CD4-positive, alpha-beta T cell (primary cell): ENCODE data around the gene DPP8. TPM values are rescaled to one million over a fixed set of nuclear protein-coding genes. Genes with fewer than 3 reads are reported as not detected.

Experiments
- ATAC-seq: fragments of 200-7000 bp; cut with Tn5 transposase; one replicate; pipeline ENCODE4 v1.10.0; 2022; ENCODE audit warnings: mild to moderate bottlenecking; ENCODE audit not compliant: poor library complexity
- CTCF ChIA-PET: fragments of 350-600 bp; sonication (Branson Sonifier 250); formaldehyde crosslinking; loops from one replicate; lab custom pipeline; 2021; ENCODE audit warnings: antibody characterized with exemption, inconsistent platforms; lab: Charles Lee
- POLR2A ChIA-PET: fragments of 350-600 bp; sonication (Branson Sonifier 250); formaldehyde crosslinking; loops from one replicate; lab custom pipeline; 2021; ENCODE audit warnings: antibody characterized with exemption, inconsistent platforms; lab: Charles Lee
- DNase-seq, 14 experiments: peaks; one replicate each; pipeline ENCODE4 v3.0.0-alpha.2; 2013 to 2020; ENCODE audit warnings: mixed read lengths in 2 of 14
- H3K27ac ChIP-seq, 2 donors: one replicate each; pipeline versions ENCODE4 v1.5.1 to v1.7.0; 2013; ENCODE audit warnings: low read length in 2 of 2, low read depth in 1 of 2, mild to moderate bottlenecking in 1 of 2
- H3K27me3 ChIP-seq, 2 experiments: 1 replicate in 1 of 2; 2 replicates in 1 of 2; pipeline versions ENCODE4 v1.6.1 to v1.7.0; 2013; ENCODE audit warnings: low read length in 2 of 2, control low read depth in 1 of 2, mild to moderate bottlenecking in 1 of 2, moderate library complexity in 1 of 2; ENCODE audit not compliant: insufficient read depth in 2 of 2, control insufficient read depth in 1 of 2
- H3K36me3 ChIP-seq: one replicate; pipeline ENCODE4 v1.6.1; 2013; ENCODE audit warnings: low read length, control low read depth; ENCODE audit not compliant: insufficient read depth
- H3K4me1 ChIP-seq: one replicate; pipeline ENCODE4 v1.6.1; 2013; ENCODE audit warnings: low read length, control low read depth; ENCODE audit not compliant: insufficient read depth
- H3K4me3 ChIP-seq: one replicate; pipeline ENCODE4 v1.5.1; 2013; ENCODE audit warnings: mild to moderate bottlenecking, low read length, moderate library complexity
- H3K9me3 ChIP-seq, 2 experiments: 1 replicate in 1 of 2; 2 replicates in 1 of 2; pipeline versions ENCODE4 v1.6.1 to v1.7.0; 2013; ENCODE audit warnings: low read length in 2 of 2, mild to moderate bottlenecking in 2 of 2, control low read depth in 1 of 2, moderate library complexity in 1 of 2; ENCODE audit not compliant: control insufficient read depth in 1 of 2, insufficient read depth in 1 of 2
- H3K27ac Mint-ChIP-seq: one replicate; pipeline ENCODE4 v1.8.0; 2020; ENCODE audit warnings: mixed read lengths
- H3K27me3 Mint-ChIP-seq: one replicate; pipeline ENCODE4 v1.8.0; 2021; ENCODE audit warnings: mixed read lengths
- H3K36me3 Mint-ChIP-seq: one replicate; pipeline ENCODE4 v1.8.0; 2021; ENCODE audit warnings: low read depth, mixed read lengths
- H3K4me1 Mint-ChIP-seq: one replicate; pipeline ENCODE4 v1.8.0; 2021; ENCODE audit warnings: low read depth, mixed read lengths
- H3K4me3 Mint-ChIP-seq: one replicate; pipeline ENCODE4 v1.8.0; 2020; ENCODE audit warnings: mild to moderate bottlenecking, mixed read lengths
- H3K9me3 Mint-ChIP-seq: one replicate; pipeline ENCODE4 v1.8.0; 2020; ENCODE audit warnings: mixed read lengths
- intact Hi-C, 2 experiments: fragments of 100-400 bp; cut with DNase I in 1 of 2; cut with micrococcal nuclease in 1 of 2; formaldehyde crosslinking; loops; one replicate each; pipeline versions ENCODE4 v1.15.1 to v1.9.0; 2023 to 2025; cut with DNase I, micrococcal nuclease
- total RNA-seq, 174 experiments: library from RNA in 2 of 174; stranded (reverse) in 2 of 174; gene quantifications; one replicate each; pipeline ENCODE4 v1.2.3 and lab custom pipeline; 2021 to 2026
- TF ChIP-seq, protein P1 (sequence below): fragments of 200-600 bp; IDR thresholded peaks from one replicate; pipeline ENCODE4 v1.8.0; 2022; ENCODE audit warnings: antibody characterized with exemption, mild to moderate bottlenecking

The DPP8 gene
- total RNA-seq, 2 experiments from 2014 or later = 41.2 to 45.4 TPM

DNA sequence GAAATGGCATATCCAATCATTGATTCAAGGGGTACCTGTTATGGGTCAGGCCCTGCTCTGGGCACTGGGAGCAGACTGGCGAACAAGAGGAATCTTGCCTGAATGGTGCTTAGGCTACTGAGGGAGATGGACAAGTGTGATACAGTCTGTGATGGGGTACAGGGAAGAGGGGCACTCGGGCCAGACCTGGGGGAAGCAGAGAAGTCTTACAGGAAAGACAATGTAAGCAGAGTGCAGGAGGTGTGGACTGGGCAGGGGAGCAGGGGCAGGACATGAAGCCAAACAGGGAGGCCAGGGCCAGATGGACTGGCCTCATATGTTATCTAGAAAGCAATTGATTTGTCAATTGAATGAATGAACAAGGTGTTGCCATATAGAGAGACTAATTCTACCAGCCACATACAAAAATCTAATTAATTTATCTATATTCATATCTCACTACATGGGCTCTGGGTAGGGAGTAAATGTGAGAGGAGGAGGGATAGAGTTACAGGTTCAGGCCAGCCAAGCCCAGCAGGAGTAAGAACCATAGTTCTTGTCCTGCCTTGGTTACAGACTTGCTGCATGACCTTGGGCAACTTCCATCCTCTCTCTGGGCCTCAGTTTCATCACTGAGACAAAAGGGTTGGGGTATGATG is 91.2 kb downstream of the DPP8 start:
- H3K27ac ChIP-seq = no peak overlapping the region
- CTCF ChIA-PET = no interaction called here

GRCh38 chr15:65424683-65425082 is 92.8 kb downstream of the DPP8 start:
- no peak for ATAC-seq
- no peak for DNase-seq
- no peaks in the 10 kb centered on the region for H3K36me3 ChIP-seq
- H3K4me1 ChIP-seq = peaks cover 17% of the 10 kb centered on the region
- ChIA-PET POLR2A (no interaction called here), CTCF (no interaction called here)
- Mint-ChIP-seq H3K9me3 (no peaks in the 10 kb centered on the region), H3K36me3 (no peaks in the 10 kb centered on the region), H3K4me1 (peaks cover 16% of the 10 kb centered on the region), H3K27me3 (peaks cover 57% of the 10 kb centered on the region), H3K4me3 (no peak overlapping the region), H3K27ac (no peak overlapping the region)
- peaks cover 0 to 3% of the 10 kb centered on the region in 2 experiments for H3K9me3 ChIP-seq
- no peak overlapping the region for H3K27ac ChIP-seq
- peaks cover 25 to 50% of the 10 kb centered on the region in 2 experiments for H3K27me3 ChIP-seq
- no peak overlapping the region for H3K4me3 ChIP-seq
- TF ChIP-seq, protein P1, sequence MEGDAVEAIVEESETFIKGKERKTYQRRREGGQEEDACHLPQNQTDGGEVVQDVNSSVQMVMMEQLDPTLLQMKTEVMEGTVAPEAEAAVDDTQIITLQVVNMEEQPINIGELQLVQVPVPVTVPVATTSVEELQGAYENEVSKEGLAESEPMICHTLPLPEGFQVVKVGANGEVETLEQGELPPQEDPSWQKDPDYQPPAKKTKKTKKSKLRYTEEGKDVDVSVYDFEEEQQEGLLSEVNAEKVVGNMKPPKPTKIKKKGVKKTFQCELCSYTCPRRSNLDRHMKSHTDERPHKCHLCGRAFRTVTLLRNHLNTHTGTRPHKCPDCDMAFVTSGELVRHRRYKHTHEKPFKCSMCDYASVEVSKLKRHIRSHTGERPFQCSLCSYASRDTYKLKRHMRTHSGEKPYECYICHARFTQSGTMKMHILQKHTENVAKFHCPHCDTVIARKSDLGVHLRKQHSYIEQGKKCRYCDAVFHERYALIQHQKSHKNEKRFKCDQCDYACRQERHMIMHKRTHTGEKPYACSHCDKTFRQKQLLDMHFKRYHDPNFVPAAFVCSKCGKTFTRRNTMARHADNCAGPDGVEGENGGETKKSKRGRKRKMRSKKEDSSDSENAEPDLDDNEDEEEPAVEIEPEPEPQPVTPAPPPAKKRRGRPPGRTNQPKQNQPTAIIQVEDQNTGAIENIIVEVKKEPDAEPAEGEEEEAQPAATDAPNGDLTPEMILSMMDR = no peak
- intact Hi-C loops = no loop called here

More for the DNA sequence above, 91.2 kb downstream of the DPP8 start:
- Histone ChIP-seq H3K4me3 (no peak overlapping the region), H3K9me3 (peaks cover 0 to 3% of the 10 kb centered on the region in 2 experiments), H3K27me3 (peaks cover 17 to 37% of the 10 kb centered on the region in 2 experiments), H3K36me3 (no peaks in the 10 kb centered on the region), H3K4me1 (peaks cover 12% of the 10 kb centered on the region)
- POLR2A ChIA-PET = no interaction called here
- intact Hi-C loops = no loop called here
- TF ChIP-seq, protein P1 = no peak
- no peaks in the 10 kb centered on the region for H3K36me3 Mint-ChIP-seq
- ATAC-seq (no peak), DNase-seq (no peak)
- H3K4me1 Mint-ChIP-seq = peaks cover 16% of the 10 kb centered on the region
- no peak overlapping the region for H3K4me3 Mint-ChIP-seq
- H3K9me3 Mint-ChIP-seq = no peaks in the 10 kb centered on the region
- H3K27me3 Mint-ChIP-seq = peaks cover 45% of the 10 kb centered on the region
- no peak overlapping the region for H3K27ac Mint-ChIP-seq

DNA sequence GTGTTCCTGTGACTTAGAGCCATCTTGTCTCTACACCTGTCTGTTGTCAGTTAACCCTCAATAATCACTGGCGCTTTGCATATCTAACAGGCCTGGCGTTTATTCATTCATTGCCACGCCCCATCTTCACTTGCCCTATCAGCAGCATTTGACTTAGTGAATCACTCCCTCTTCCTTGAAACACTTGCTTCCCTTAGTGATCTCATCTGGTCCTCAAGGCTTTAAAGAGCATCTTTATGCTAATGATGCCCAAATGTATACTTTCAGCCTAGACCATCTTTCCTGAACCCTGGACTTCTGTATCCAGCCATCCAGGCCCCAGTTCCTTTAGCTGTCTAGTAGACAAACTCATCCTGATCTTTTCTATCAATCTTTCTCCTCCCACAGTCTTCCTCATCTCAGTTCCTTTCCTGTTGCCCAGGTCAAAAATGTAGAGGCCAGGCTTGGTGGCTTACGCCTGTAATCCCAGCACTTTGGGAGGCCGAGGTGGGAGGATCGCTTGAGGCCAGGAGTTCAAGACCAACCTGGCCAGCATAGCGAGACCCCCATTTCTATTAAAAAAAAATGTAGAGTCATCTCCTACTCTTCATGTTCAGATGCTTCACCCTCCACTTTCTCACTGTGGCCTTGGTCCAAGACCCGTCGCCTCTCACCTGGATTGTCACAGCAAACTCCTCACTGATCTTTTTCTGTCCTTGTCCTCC is 93.4 kb downstream of the DPP8 start:
- TF ChIP-seq, protein P1 = no peak
- Histone ChIP-seq H3K27me3 (peaks cover 25 to 50% of the 10 kb centered on the region in 2 experiments), H3K4me1 (peaks cover 17% of the 10 kb centered on the region), H3K9me3 (peaks cover 0 to 3% of the 10 kb centered on the region in 2 experiments), H3K4me3 (no peak overlapping the region), H3K36me3 (no peaks in the 10 kb centered on the region), H3K27ac (no peak overlapping the region)
- no peaks in the 10 kb centered on the region for H3K9me3 Mint-ChIP-seq
- H3K4me3 Mint-ChIP-seq = peak overlapping the region; percentile 42
- peaks cover 63% of the 10 kb centered on the region for H3K27me3 Mint-ChIP-seq
- no peaks in the 10 kb centered on the region for H3K36me3 Mint-ChIP-seq
- no peak overlapping the region for H3K27ac Mint-ChIP-seq
- peaks cover 16% of the 10 kb centered on the region for H3K4me1 Mint-ChIP-seq
- intact Hi-C loops = no loop called here
- ChIA-PET POLR2A (no interaction called here), CTCF (no interaction called here)
- no peak for DNase-seq
- ATAC-seq = no peak
